K562 (cell line): ENCODE measurements around the gene MEF2C. TPM values are rescaled to one million over a fixed set of nuclear protein-coding genes. Genes with fewer than 3 reads are reported as not detected.
A peak's percentile ranks its signal among the peaks of the same experiment; 100 is the strongest.

ENCODE experiments used
- ATF4 ChIP-seq: fragments of 450-650 bp; formaldehyde crosslinking; IDR thresholded peaks from 2 replicates; pipeline ENCODE4 v1.4.0; 2022; ENCODE audit warnings: mild to moderate bottlenecking, moderate library complexity
- ATF7 ChIP-seq: fragments of 450-650 bp; IDR thresholded peaks from 2 replicates; pipeline ENCODE4 v1.7.1; 2014; ENCODE audit warnings: mild to moderate bottlenecking, moderate library complexity
- BCLAF1 ChIP-seq, 2 experiments: fragments of 450-650 bp in 1 of 2; IDR thresholded peaks; 2 replicates each; pipeline ENCODE4 v1.6.1; 2011 to 2017; ENCODE audit warnings: low read depth in 2 of 2, antibody characterized with exemption in 1 of 2, borderline replicate concordance in 1 of 2, low read length in 1 of 2, mild to moderate bottlenecking in 1 of 2, mixed read lengths in 1 of 2; ENCODE audit not compliant: control insufficient read depth in 1 of 2
- BHLHE40 ChIP-seq: IDR thresholded peaks from 2 replicates; pipeline ENCODE4 v1.6.1; 2011; ENCODE audit warnings: low read length, improper control_type of control experiment
- CBFB ChIP-seq: sonication (generic); formaldehyde crosslinking; IDR thresholded peaks from 2 replicates; pipeline ENCODE4 v1.4.0; 2020; ENCODE audit warnings: mild to moderate bottlenecking, missing genetic modification reagents
- CUX1 ChIP-seq: fragments of 200-800 bp; sonication (Bioruptor generic); IDR thresholded peaks from 2 replicates; pipeline ENCODE4 v1.6.1; 2016; ENCODE audit warnings: missing genetic modification characterization, missing compliant biosample characterization
- L3MBTL2 ChIP-seq: fragments of 450-650 bp; IDR thresholded peaks from 2 replicates; pipeline ENCODE4 v1.6.1; 2016; ENCODE audit warnings: mild to moderate bottlenecking, moderate library complexity
- SRSF3 ChIP-seq: fragments of 200-400 bp; formaldehyde crosslinking; IDR thresholded peaks from 2 replicates; pipeline ENCODE4 v1.6.1; 2016; ENCODE audit warnings: mild to moderate bottlenecking, low read length, moderate library complexity; ENCODE audit not compliant: insufficient read depth
- polyA plus RNA-seq, 8 experiments: library from polyadenylated mRNA; depleted of rRNA in 4 of 8; stranded (reverse) in 5 of 8; unstranded in 3 of 8; fragments of >200 nt; fragmentation: Nextera tagmentation in 2 of 8; fragmentation: Illumina TruSeq in 1 of 8; extraction: Ambion mirVana in 2 of 8; extraction: Trizol in 1 of 8; gene quantifications; 2 replicates each; pipeline versions ENCODE4 v1.2.1 to v1.2.3, GENCODE V29; 2011 to 2014; ENCODE audit warnings: inconsistent platforms in 1 of 8, missing spikeins in 1 of 8
- total RNA-seq, 7 experiments: library from RNA; depleted of rRNA in 6 of 7; stranded (reverse); fragments of >200 nt in 6 of 7; fragmentation: Illumina TruSeq in 2 of 7; extraction: Trizol in 2 of 7; gene quantifications; 2 replicates each; pipeline versions ENCODE4 v1.2.1 to v1.2.3, GENCODE V29; 2011 to 2021; ENCODE audit warnings: low replicate concordance in 1 of 7
- TF ChIP-seq, protein P1 (sequence below): sonication (generic); formaldehyde crosslinking; IDR thresholded peaks from 2 replicates; pipeline ENCODE4 v1.8.1; 2023; ENCODE audit warnings: mild to moderate bottlenecking, missing genetic modification reagents
- TF ChIP-seq, protein P2 (sequence below), 2 experiments: fragments of 450-650 bp; IDR thresholded peaks; 2 replicates each; pipeline ENCODE4 v1.6.1; 2018; ENCODE audit warnings: mild to moderate bottlenecking in 2 of 2, low read depth in 1 of 2; ENCODE audit not compliant: partially characterized antibody in 2 of 2

Gene MEF2C
- total and polyA plus RNA-seq, 9 of the 15 experiments (the other 6 are each of a cell fraction or from before 2014, with no cell fraction given): 25.1 to 67.8 (median 58.3) TPM

GRCh38 chr5:88883059-88883835 lies at the start of gene MEF2C (continued):
- TF ChIP-seq BCLAF1 (IDR thresholded peaks at IDR 0.05; ENCODE audit: borderline replicate concordance in 1 of 2, control insufficient read depth in 1 of 2, low read depth in 2 of 2, low read length in 1 of 2) (0 out of 4 replicates have a peak, but pooled peaks of 1 of the 2 experiments have one; percentile 25), ATF7 (0 out of 2 replicates have a peak, but pooled peaks have one; percentile 14), BHLHE40 (0 out of 2 replicates have a peak, but pooled peaks have one; percentile 19), L3MBTL2 (peak; percentile 19; the same call in 1 of the 2 replicates), ATF4 (CRISPR knock-in tag) (peak; percentile 60), CBFB (CRISPR knock-in tag) (no peak), CUX1 (CRISPR knock-in tag) (peak; percentile 92), SRSF3 (no peak)
- TF ChIP-seq, protein P1, sequence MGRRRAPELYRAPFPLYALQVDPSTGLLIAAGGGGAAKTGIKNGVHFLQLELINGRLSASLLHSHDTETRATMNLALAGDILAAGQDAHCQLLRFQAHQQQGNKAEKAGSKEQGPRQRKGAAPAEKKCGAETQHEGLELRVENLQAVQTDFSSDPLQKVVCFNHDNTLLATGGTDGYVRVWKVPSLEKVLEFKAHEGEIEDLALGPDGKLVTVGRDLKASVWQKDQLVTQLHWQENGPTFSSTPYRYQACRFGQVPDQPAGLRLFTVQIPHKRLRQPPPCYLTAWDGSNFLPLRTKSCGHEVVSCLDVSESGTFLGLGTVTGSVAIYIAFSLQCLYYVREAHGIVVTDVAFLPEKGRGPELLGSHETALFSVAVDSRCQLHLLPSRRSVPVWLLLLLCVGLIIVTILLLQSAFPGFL (CRISPR knock-in tag): no peak
- TF ChIP-seq, protein P2, sequence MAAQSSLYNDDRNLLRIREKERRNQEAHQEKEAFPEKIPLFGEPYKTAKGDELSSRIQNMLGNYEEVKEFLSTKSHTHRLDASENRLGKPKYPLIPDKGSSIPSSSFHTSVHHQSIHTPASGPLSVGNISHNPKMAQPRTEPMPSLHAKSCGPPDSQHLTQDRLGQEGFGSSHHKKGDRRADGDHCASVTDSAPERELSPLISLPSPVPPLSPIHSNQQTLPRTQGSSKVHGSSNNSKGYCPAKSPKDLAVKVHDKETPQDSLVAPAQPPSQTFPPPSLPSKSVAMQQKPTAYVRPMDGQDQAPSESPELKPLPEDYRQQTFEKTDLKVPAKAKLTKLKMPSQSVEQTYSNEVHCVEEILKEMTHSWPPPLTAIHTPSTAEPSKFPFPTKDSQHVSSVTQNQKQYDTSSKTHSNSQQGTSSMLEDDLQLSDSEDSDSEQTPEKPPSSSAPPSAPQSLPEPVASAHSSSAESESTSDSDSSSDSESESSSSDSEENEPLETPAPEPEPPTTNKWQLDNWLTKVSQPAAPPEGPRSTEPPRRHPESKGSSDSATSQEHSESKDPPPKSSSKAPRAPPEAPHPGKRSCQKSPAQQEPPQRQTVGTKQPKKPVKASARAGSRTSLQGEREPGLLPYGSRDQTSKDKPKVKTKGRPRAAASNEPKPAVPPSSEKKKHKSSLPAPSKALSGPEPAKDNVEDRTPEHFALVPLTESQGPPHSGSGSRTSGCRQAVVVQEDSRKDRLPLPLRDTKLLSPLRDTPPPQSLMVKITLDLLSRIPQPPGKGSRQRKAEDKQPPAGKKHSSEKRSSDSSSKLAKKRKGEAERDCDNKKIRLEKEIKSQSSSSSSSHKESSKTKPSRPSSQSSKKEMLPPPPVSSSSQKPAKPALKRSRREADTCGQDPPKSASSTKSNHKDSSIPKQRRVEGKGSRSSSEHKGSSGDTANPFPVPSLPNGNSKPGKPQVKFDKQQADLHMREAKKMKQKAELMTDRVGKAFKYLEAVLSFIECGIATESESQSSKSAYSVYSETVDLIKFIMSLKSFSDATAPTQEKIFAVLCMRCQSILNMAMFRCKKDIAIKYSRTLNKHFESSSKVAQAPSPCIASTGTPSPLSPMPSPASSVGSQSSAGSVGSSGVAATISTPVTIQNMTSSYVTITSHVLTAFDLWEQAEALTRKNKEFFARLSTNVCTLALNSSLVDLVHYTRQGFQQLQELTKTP (IDR thresholded peaks at IDR 0.05; ENCODE audit: low read depth in 1 of 2, partially characterized antibody in 2 of 2): no peak
